ENCODE data around the gene FAM163B. TPM values are rescaled to one million over a fixed set of nuclear protein-coding genes. Genes with fewer than 3 reads are reported as not detected.

The FAM163B gene
- total and polyA plus RNA-seq, 2 of the 8 experiments (the other 6 are each of a cell fraction or from before 2014, with no cell fraction given), result 0.63 to 1.0 TPM

DNA sequence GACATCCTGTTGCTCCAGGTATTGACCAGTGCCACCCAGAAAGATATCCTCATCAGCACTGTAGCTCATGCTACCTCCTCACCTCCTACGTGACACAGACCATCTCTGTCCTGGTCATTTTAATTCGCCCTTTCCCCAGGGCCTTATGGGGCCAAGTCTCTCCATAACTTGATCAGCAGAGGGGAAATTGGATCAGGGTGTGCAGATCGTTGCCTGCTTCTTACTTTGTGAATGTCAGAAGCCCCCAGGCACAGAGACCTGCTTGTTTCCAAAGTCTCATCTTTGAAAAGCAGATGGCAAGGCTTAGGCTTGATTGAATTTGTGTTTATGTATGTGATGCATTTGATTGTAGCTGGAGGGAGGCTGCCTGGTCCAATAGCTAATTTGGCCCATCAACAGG lies 18.2 kb upstream of the FAM163B start:
- H2AFZ ChIP-seq (ENCODE audit: low read length), result no peak overlapping the region
- CTCF ChIA-PET (ENCODE audit: partially characterized antibody), result no interaction called here
- H3K14ac ChIP-seq (ENCODE audit: insufficient read length), result no peak overlapping the region
- no peak overlapping the region for H2BK15ac ChIP-seq (ENCODE audit: low read length)
- H2BK5ac ChIP-seq (ENCODE audit: low read depth, low read length), result no peak overlapping the region
- H3K27ac ChIP-seq (ENCODE audit: low read depth, low read length), result no peak overlapping the region
- H4K5ac ChIP-seq (ENCODE audit: insufficient read length, low read depth, low read length), result no peak overlapping the region
- H3K23ac ChIP-seq (ENCODE audit: insufficient read length), result no peak overlapping the region
- H3K4me3 ChIP-seq (ENCODE audit: extremely low read depth in 1 of 4, insufficient read depth in 2 of 4, low read depth in 3 of 4, low read length in 4 of 4), result no peak overlapping the region
- no peaks in the 10 kb centered on the region for H4K20me1 ChIP-seq (replicated peaks in 1 of 2; ENCODE audit: control insufficient read depth in 1 of 2, insufficient read depth in 2 of 2, low read length in 2 of 2)
- H4K8ac ChIP-seq (ENCODE audit: extremely low read depth, insufficient read depth, low read length), result no peak overlapping the region
- H3K23me2 ChIP-seq (ENCODE audit: low read depth, low read length), result no peaks in the 10 kb centered on the region
- H4K91ac ChIP-seq (replicated peaks; ENCODE audit: insufficient read length, low read length), result no peak overlapping the region
- no peak overlapping the region for H3K4me2 ChIP-seq (ENCODE audit: insufficient read depth in 1 of 2, low read depth in 2 of 2, low read length in 2 of 2)
- H3K36me3 ChIP-seq (ENCODE audit: control insufficient read depth in 2 of 4, insufficient read depth in 4 of 4, low read length in 3 of 4), result no peaks in the 10 kb centered on the region
- no peak overlapping the region for H3K56ac ChIP-seq (replicated peaks; ENCODE audit: insufficient read length, low read depth, low read length)
- peaks cover 0 to 2% (median 0%) of the 10 kb centered on the region in 4 experiments; a peak in 1 of 7 replicates for H3K4me1 ChIP-seq (replicated peaks in 1 of 4; ENCODE audit: control insufficient read depth in 3 of 4, insufficient read depth in 4 of 4, low read length in 3 of 4)
- no peak overlapping the region for H2AK5ac ChIP-seq (ENCODE audit: low read depth, low read length)
- H3K79me2 ChIP-seq (ENCODE audit: control insufficient read depth in 1 of 2, insufficient read depth in 2 of 2, low read length in 2 of 2), result no peaks in the 10 kb centered on the region
- no peak overlapping the region for H2BK12ac ChIP-seq (ENCODE audit: low read depth, low read length)
- H3K79me1 ChIP-seq (ENCODE audit: low read depth, low read length), result no peaks in the 10 kb centered on the region
- no peak overlapping the region for H2BK20ac ChIP-seq (ENCODE audit: low read length)
- POLR2A ChIA-PET (ENCODE audit: partially characterized antibody), result no interaction called here
- H2BK120ac ChIP-seq (replicated peaks; ENCODE audit: low read depth, low read length), result no peak overlapping the region
- DNase-seq (ENCODE audit: low read depth in 1 of 2, low spot score in 2 of 2) (no peak), FAIRE-seq (no peak)
- H3K4ac ChIP-seq (replicated peaks; ENCODE audit: insufficient read length, low read depth, low read length), result no peak overlapping the region
- 75% methylated on average over 3 of the region's 3 CpGs; no CpG with 5 or more reads in 1 of the 2 experiments for WGBS, 2 experiments (ENCODE audit: extremely low coverage in 1 of 2, insufficient coverage in 1 of 2, insufficient read length in 1 of 2, insufficient replicate concordance in 2 of 2, low coverage in 1 of 2, low lambda C conversion rate in 2 of 2, missing lambda C conversion rate in 1 of 2)
- H3K27me3 ChIP-seq (replicated peaks in 1 of 4; ENCODE audit: control insufficient read depth in 3 of 4, extremely low read depth in 1 of 4, insufficient read depth in 3 of 4, low read length in 3 of 4), result peaks cover 0 to 2% (median 0%) of the 10 kb centered on the region in 4 experiments; a peak in 1 of 7 replicates
- no peak overlapping the region for H3K18ac ChIP-seq (ENCODE audit: extremely low read depth, low read length)
- H3K9ac ChIP-seq (replicated peaks in 1 of 4; ENCODE audit: extremely low read depth in 1 of 4, low read depth in 3 of 4, low read length in 3 of 4), result no peak overlapping the region
- H3K9me3 ChIP-seq (ENCODE audit: insufficient read depth in 2 of 2, low read depth in 1 of 2, low read length in 1 of 2), result peaks cover 6% of the 10 kb centered on the region in 2 experiments; a peak in 3 of 4 replicates
- TF ChIP-seq, protein P1, sequence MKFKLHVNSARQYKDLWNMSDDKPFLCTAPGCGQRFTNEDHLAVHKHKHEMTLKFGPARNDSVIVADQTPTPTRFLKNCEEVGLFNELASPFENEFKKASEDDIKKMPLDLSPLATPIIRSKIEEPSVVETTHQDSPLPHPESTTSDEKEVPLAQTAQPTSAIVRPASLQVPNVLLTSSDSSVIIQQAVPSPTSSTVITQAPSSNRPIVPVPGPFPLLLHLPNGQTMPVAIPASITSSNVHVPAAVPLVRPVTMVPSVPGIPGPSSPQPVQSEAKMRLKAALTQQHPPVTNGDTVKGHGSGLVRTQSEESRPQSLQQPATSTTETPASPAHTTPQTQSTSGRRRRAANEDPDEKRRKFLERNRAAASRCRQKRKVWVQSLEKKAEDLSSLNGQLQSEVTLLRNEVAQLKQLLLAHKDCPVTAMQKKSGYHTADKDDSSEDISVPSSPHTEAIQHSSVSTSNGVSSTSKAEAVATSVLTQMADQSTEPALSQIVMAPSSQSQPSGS (IDR thresholded peaks at IDR 0.05; ENCODE audit: low read length), result no peak
- TF ChIP-seq FOSL1 (IDR thresholded peaks at IDR 0.05; ENCODE audit: insufficient read depth, low read depth, low read length), result no peak
- no peak for TF ChIP-seq RNF2 (IDR thresholded peaks at IDR 0.05; ENCODE audit: borderline replicate concordance, low read depth, low read length, missing control alignments, poor library complexity, severe bottlenecking)
- no peak for TF ChIP-seq HDAC2 (IDR thresholded peaks at IDR 0.05; ENCODE audit: borderline replicate concordance in 1 of 2, low read depth in 2 of 2, low read length in 2 of 2)
- TF ChIP-seq SRF (IDR thresholded peaks at IDR 0.05; ENCODE audit: low read depth, low read length), result no peak
- no peak for TF ChIP-seq BCL11A (IDR thresholded peaks at IDR 0.05; ENCODE audit: low read depth in 2 of 2, low read length in 2 of 2)
- TF ChIP-seq RAD21 (IDR thresholded peaks at IDR 0.05 in 1 of 2, conservative IDR thresholded peaks at IDR 0.05 in 1 of 2; ENCODE audit: low read depth in 2 of 2, low read length in 2 of 2), result no peak
- no peak for TF ChIP-seq EGR1 (IDR thresholded peaks at IDR 0.05; ENCODE audit: borderline replicate concordance, low read depth, low read length)
- TF ChIP-seq POU5F1 (IDR thresholded peaks at IDR 0.05; ENCODE audit: low read depth, low read length), result no peak
- no peak for TF ChIP-seq TBP (IDR thresholded peaks at IDR 0.05; ENCODE audit: low read depth, low read length)
- no peak for TF ChIP-seq CEBPB (IDR thresholded peaks at IDR 0.05; ENCODE audit: low read depth, low read length)
- TF ChIP-seq POLR2A (IDR thresholded peaks at IDR 0.05; ENCODE audit: control extremely low read depth in 1 of 2, low read depth in 2 of 2, low read length in 2 of 2), result no peak

All from H1 (cell line).